HL-60 (cell line): Measurements from ENCODE around the gene H19.

Source experiments
- DNase-seq, 2 experiments: peaks; one replicate each; pipeline ENCODE4 v3.0.0-alpha.2; 2010 to 2020; ENCODE audit warnings: low read depth in 1 of 2, low spot score in 1 of 2
- H3K27ac ChIP-seq: fragments of 250-450 bp; sonication (Bioruptor Pico); replicated peaks from 2 replicates; pipeline ENCODE4 v1.5.1; 2020; ENCODE audit warnings: mild to moderate bottlenecking, moderate library complexity
- H3K27me3 ChIP-seq: fragments of 250-450 bp; sonication (Bioruptor Pico); 2 replicates; pipeline ENCODE4 v1.5.1; 2021; ENCODE audit warnings: mild to moderate bottlenecking, moderate library complexity; ENCODE audit not compliant: insufficient read depth, poor library complexity, severe bottlenecking
- H3K4me3 ChIP-seq: replicated peaks from 2 replicates; pipeline ENCODE4 v1.5.1; 2011; ENCODE audit warnings: mild to moderate bottlenecking, control low read depth, low read length; ENCODE audit not compliant: insufficient read depth
- CTCF ChIP-seq: IDR thresholded peaks from one replicate; pipeline ENCODE4 v1.5.1; 2011; ENCODE audit warnings: low read length, control low read depth, inconsistent platforms; ENCODE audit not compliant: insufficient read depth
- GABPA ChIP-seq: IDR thresholded peaks from 2 replicates; pipeline ENCODE4 v1.6.1; 2012; ENCODE audit warnings: low read depth
- POLR2AphosphoS5 ChIP-seq: IDR thresholded peaks from 2 replicates; pipeline ENCODE4 v1.6.1; 2012; ENCODE audit warnings: low read depth
- REST ChIP-seq: IDR thresholded peaks from 2 replicates; pipeline ENCODE4 v1.6.1; 2012; ENCODE audit warnings: low read depth; ENCODE audit not compliant: insufficient replicate concordance
- SPI1 ChIP-seq: IDR thresholded peaks from 2 replicates; pipeline ENCODE4 v1.6.1; 2012; ENCODE audit warnings: low read depth, mild to moderate bottlenecking, borderline replicate concordance

H19 gene

GRCh38 chr11:1983601-1983961 is 14.1 kb downstream of the H19 start:
- no peaks in the 10 kb centered on the region for H3K27me3 ChIP-seq
- TF ChIP-seq POLR2AphosphoS5 (no peak), GABPA (no peak), REST (no peak), CTCF (no peak), SPI1 (no peak)
- no peak overlapping the region for H3K4me3 ChIP-seq
- no peak for DNase-seq
- no peak overlapping the region for H3K27ac ChIP-seq

- Histone ChIP-seq H3K27me3 (no peaks in the 10 kb centered on the region), H3K4me3 (no peak overlapping the region), H3K27ac (no peak overlapping the region)
- no peak for DNase-seq
- no peak for TF ChIP-seq REST
- TF ChIP-seq CTCF, result no peak
- no peak for TF ChIP-seq SPI1
- TF ChIP-seq GABPA, result no peak
- no peak for TF ChIP-seq POLR2AphosphoS5
Observed at GRCh38 chr11:1982873-1983600, 14.6 kb downstream of the H19 start.

GRCh38 chr11:1979607-1980006 is 18.0 kb downstream of the H19 start:
- H3K4me3 ChIP-seq, result no peak overlapping the region
- H3K27ac ChIP-seq, result no peak overlapping the region
- H3K27me3 ChIP-seq, result no peaks in the 10 kb centered on the region
- TF ChIP-seq POLR2AphosphoS5 (no peak), CTCF (no peak), SPI1 (no peak), GABPA (no peak), REST (no peak)
- no peak for DNase-seq
